Dedifferentiated amniotic fluid mesenchymal stem cell (primary cell): Measurements from ENCODE around the gene STRC.
A peak's percentile ranks its signal among the peaks of the same experiment; 100 is the strongest.
"Not testable (repeated sequence)": the region's sequence is repeated elsewhere in the genome, so short reads cannot be mapped to it uniquely, and the experiment has no call there.

Experiments used
- DNase-seq: peaks from one replicate; pipeline ENCODE4 v3.0.0-alpha.2; 2016; ENCODE audit errors: extremely low spot score

The STRC gene

GRCh38 chr15:43563793-43564192, 54.8 kb downstream of the STRC start:
- DNase-seq, result not testable (repeated sequence)

GRCh38 chr15:43562753-43563152, 55.8 kb downstream of the STRC start:
- DNase-seq, result not testable (repeated sequence)

- DNase-seq, result no peak
Measured at GRCh38 chr15:43552986-43553385, 65.6 kb downstream of the STRC start.

GRCh38 chr15:43552256-43552655, 66.3 kb downstream of the STRC start:
- DNase-seq, result no peak

GRCh38 chr15:43550527-43551363, 67.9 kb downstream of the STRC start:
- DNase-seq, result peak; percentile 77
